ENCODE measurements around the gene BRD3OS.

GRCh38 chr9:133989625-133990365 is 35.5 kb upstream of the BRD3OS start:
- no peak for TF ChIP-seq CTCF (IDR thresholded peaks at IDR 0.05)
- TF ChIP-seq EZH2 (IDR thresholded peaks at IDR 0.05; ENCODE audit: borderline replicate concordance, insufficient read depth, low read depth, low read length, poor library complexity, severe bottlenecking): no peak
